GM19395 (cell line): ENCODE results near the gene RPF1.
"Not testable (repeated sequence)": the region's sequence is repeated elsewhere in the genome, so short reads cannot be mapped to it uniquely, and the experiment has no call there.

Source experiments
- ATAC-seq: cut with Tn5 transposase; IDR thresholded peaks from one replicate; pipeline ENCODE4 v1.9.1; 2021; ENCODE audit warnings: mild to moderate bottlenecking, moderate library complexity; ENCODE audit not compliant: unreplicated experiment

The RPF1 gene, protein sequence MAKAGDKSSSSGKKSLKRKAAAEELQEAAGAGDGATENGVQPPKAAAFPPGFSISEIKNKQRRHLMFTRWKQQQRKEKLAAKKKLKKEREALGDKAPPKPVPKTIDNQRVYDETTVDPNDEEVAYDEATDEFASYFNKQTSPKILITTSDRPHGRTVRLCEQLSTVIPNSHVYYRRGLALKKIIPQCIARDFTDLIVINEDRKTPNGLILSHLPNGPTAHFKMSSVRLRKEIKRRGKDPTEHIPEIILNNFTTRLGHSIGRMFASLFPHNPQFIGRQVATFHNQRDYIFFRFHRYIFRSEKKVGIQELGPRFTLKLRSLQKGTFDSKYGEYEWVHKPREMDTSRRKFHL

DNA sequence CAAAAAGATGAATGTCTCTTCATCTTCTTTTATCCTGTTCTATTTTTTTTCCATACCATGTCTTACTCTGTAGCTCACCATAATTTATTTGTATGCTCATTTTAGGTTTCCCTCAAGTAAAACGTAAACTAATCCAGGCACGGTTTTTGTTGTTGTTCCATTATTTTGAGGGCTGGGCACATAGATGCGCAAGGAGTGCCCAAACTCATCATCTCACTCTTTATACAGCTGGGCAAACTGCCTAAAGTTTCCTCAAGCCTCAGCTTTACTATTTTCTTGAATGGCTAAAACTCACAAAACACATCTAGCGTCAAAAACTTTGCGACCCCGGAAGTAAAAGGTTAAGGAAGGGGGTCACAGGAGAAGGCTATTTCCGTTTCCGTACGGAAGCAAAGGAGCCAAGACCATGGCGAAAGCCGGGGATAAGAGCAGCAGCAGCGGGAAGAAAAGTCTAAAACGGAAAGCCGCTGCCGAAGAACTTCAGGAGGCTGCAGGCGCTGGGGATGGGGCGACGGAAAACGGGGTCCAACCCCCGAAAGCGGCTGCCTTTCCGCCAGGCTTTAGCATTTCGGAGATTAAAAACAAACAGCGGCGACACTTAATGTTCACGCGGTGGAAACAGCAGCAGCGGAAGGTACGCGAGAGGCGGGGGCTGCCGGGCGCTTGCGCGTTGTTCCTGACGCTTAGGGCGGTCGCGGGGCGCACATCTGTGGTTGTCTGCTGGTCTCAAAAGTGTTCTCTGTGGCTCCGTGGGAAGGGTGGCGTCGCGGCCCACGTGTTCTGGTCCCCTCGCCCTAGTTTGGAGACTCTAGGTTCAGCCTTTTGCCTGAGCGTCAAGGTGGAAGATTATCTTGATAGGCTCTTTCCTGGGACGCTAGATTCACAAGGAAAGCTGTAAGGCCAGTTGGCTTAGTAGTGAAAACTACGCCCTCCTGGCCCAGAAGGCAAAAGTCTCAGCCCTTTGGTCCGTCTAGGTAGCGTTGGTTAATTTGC lies at the start of gene RPF1:
Gene RPF1, plus strand, starts transcription at position 391 of the 993 bp plus-strand sequence. Its CDS starts 16 bp downstream, at position 407.
- ATAC-seq, result peak; percentile 98

DNA sequence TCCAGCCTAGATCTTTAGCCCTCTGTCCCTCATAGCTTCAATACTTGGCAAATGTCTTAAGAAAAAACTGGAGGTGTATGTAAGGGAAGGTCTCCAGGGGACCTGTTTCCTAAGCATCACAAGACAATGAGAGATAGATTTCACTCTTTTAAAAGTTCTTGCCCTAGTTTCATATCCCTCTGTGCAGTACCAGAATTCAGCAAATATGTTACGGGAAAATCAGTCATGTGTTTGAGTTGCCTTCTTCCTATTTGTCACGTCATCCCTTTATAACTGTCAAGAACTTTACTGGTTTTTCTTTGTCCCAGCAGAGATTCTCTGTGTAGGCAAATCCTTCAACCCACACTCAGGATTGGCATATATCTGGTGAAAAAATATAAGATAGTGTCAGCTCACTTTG lies 48.5 kb upstream of the RPF1 start:
- ATAC-seq, result no peak

DNA sequence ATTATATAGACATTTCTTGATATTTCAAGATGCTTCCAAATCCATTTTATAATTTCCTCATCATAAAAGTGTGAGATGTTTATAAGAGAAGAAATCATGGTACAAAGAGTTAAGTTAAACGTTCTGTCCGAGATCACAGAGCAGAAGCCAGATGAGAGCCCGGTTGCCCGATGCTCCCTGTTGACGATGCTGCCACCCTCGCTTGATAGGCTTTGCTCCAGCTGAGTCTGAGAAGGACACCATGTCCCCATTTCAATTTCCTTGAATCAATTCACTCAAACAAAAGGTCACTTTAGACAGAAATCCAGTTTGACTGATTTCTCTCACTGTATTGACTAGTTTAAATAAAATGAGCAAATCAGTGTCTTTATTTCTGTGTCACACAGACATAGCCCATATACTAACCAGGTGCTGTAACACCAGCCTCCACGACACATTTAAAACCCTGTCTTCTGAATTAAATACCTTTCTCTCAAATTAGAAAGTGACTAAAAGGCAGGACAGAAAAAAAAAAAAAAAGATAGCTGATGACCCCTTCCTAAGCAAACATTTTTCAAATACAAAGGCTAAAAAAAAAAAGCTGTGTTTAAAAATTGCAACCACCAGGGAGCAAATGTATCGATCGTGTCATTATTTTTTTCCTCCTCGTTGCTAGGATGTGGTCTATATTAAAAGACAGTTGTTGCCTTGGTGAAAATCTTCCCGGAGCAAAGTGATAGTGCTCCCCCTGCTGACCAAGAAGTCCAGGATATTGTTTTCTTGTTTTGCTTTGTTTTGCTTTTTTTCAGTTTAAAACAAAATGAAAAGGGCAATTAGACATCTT lies 45.6 kb upstream of the RPF1 start:
- peak; percentile 64 for ATAC-seq

DNA sequence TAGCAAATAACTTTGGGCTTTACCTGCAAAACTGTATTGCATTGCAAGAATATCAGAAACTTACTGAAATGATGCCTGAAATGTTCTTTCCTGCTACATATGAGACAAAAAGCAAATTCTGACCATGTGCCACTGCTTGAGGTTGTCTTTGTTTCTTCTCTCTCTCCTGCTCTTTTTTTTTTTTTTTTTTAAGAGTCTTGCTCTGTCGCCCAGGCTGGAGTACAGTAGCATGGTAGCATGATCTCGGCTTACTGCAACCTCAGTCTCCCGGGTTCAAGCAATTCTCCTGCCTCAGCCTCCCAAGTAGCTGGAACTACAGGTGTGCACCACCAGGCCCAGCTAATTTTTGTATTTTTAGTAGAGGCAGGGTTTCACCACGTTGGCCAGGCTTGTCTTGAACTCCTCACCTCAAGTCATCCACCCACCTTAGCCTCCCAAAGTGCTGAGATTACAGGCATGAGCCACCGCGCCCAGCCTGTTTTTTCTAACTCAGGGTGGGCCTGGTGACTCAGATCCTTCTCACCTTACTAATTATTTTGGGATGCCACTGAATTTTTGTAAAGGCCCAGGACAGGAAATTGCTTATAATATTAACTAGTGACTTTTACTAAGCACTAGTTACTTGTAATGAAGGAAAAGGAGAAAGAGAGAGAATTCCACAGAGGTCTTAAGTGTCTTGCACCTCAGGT lies 44.8 kb upstream of the RPF1 start:
- ATAC-seq, result peak; percentile 3

DNA sequence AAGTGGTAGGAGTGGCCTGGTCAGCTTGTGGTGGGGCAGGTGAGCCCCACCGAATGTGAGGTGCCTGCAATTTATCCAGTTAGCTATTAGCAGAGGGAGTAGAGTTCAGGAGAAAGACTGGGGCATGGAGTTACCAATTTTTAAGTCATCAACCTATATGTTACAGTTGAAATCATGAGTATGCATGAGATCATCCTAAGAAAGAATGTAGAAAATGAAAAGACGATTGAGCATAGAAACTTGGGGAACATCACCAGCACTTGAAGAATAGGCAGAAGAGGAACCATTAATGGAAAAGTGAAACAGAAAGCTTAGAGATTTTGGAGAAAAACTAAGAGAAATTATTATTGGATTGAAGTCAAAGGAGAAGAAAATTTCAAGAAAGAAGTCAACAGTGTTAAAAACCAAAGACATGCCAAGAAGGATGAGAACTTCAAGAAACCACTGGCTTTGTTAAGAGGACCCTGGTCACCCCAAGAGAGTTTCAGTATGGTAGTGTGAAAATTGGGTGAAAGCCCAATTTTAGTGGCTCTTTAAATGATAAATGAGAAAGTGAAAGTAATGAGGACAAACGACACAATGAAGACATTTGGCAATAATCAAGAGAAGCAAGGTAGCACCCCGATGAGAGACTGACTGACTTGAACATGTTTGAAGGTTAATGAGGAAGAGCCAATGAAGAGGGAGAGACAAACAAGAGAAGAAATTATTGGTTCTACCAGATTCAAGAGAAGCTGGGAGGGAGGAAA lies 44.1 kb upstream of the RPF1 start:
- peak; percentile 54 for ATAC-seq

DNA sequence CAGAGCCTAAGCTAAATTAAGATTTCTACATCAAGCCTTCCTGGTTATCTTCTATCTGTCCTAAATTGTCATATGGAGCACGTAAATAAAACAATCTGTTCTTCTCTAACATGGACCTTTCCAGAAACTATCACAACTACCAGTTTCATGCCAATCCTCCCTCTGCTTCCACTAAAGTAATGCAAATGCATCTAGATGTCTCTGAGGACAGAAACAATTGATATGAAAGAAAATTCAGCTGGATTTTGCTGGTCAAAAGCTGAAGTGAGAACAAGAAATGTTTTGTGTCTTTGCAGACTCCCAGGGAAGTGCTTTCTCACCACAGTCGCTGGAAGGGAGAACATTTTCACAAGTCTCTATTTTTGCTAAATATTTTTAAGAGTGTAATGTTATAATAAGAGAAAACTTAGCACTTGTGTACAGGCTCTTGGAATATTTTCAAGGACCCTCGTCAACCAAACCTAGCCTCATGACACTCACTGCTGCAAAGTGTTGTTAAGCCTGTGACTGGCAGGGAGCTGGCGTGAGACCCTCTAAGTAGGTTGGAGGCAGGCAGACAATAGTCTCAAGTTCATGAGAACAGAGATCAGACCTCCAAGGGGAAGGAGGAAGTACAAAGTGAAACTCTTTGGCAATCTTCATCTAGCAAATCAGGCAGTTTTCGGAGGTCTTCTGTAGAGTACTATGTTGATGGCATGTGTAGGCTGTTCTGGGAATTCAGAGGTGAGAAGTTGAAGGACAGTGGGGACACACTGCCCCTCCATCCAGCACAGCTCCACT lies 42.0 kb upstream of the RPF1 start:
- ATAC-seq, result peak; percentile 45

DNA sequence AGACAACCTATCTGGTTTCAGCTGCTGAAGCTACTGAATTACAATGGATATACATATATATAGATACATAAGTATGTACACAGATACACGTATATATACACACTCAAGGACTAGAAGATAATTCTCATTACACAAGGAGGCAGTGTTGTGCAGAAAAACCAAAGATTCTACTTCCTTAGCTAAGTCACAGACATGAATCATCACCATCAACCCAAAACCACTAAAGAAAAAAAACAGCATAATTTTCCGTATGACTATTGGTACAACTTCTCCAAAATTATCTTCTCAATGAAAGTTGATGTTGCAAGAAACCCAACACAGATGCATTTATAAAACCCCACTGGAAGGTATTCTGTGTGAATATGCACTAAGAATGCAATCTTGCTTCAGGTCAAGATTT lies 36.8 kb upstream of the RPF1 start:
- peak; percentile 97 for ATAC-seq

DNA sequence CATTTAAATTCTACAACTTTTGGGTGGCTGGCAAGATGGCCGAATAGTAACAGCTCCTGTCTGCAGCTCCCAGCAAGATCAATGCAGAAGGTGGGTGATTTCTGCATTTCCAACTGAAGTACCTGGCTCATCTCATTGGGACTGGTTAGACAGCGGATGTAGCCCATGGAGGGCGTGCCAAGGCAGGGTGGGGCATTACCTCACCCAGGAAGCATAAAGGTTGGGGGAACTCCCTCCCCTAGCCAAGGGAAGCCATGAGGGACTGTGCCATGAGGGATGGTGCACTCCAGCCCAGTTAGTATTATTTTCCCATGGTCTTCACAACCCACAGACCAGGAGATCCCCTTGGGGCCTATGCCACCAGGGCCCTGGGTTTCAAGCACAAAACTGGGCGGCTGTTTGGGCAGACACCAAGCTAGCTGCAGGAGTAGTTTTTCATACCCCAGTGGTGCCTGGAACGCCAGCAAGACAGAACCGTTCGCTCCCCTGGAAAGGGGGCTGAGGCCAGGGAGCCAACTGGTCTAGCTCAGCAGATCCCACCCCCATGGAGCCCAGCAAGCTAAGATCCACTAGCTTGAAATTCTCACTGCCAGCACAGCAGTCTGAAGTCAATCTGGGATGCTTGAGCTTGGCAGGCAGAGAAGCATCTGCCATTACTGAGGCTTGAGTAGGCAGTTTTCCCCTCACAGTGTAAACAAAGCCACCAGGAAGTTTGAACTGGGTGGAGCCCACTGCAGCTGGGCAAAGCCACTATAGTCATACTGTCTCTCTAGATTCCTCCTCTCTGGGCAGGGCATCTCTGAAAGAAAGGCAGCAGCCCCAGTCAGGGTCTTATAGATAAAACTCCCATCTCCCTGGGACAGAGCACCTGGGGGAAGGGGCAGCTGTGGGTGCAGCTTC lies 36.1 kb upstream of the RPF1 start:
- not testable (repeated sequence) for ATAC-seq

DNA sequence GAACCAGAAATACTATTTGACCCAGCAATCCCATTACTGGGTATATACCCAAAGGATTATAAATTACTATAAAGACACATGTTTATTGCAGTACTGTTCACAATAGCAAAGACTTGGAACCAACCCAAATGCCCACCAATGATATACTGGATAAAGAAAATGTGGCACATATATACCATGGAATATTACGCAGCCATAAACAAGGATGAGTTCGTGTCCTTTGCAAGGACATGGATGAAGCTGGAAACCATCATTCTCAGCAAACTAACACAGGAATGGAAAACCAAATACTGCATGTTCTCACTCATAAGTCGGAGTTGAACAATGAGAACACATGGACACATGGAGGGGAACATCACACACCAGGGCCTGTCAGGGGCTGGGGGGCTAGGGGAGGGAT lies 30.4 kb upstream of the RPF1 start:
- ATAC-seq, result not testable (repeated sequence)

DNA sequence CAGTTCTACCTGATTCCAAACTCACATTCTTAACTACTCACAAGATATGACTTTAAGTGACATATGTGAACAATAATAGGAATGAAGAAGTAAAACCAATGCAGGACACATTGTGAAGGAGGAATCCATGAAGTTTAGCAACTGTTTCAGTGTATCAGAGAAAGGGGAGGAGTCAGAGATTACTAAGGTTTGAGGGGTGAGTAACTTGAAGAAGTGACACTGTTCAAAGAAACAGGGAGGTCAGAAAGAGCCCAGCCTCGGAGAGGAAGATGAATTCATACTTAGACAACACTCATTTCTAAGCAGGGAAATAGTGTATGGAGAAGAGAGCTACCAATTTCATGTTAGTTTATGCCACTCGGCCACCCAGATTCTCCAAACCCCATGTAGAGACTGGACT lies 28.2 kb upstream of the RPF1 start:
- ATAC-seq, result no peak

DNA sequence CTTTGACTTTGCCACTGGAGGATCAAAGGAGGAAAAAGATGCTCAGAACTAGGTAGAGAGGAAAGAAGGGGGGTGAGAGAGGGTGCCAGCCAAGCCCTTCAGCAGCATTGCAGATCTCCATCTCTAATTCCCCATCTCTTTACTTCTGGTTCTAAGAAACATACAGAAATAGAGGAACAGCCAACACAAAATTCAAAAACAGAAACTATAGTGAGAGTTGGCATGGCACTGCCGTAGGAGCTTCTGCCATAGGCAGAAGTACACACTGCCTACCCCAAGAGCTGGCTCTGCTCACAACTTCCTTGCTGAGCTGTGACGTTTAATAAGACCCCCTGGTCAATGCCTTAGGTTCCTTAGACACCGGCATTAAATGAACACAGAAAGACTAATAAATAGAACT lies 26.6 kb upstream of the RPF1 start:
- ATAC-seq, result no peak

DNA sequence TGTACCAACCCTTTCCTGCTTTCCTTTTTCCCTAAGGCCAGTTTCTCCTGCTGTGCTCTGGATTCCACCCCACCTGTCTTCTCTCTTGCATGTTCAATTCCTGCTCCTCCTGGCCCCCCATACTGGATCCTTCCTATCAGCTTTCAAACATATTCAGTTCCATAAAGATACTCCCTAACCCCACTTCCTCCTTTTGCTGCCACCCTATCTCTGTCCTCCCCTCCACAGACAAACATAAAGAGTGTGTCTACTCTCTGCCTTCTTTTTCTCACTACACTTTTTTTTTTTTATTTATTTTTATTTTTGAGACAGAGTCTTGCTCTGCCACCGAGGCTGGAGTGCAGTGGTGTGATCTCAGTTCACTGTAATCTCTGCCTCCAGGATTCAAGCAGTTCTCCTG lies 16.9 kb upstream of the RPF1 start:
- ATAC-seq, result no peak

DNA sequence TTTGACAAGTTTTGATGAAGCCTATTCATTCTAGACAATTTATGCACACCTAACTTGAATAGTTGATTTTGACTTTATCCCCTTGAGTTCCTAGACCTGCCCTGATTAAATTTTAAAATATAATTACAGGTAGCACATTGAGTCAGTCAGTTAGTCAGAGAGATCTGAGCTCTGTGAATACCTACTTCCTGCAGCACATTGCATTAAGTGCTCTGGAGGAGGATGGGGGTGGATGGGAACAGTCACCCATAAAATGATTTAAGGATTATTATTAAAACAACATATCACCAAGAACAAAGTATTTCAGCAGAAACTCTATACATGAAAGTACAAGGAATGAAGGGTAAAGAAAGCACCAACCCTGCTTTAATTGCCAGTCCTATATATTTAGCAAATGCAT lies 11.8 kb upstream of the RPF1 start:
- ATAC-seq, result no peak

DNA sequence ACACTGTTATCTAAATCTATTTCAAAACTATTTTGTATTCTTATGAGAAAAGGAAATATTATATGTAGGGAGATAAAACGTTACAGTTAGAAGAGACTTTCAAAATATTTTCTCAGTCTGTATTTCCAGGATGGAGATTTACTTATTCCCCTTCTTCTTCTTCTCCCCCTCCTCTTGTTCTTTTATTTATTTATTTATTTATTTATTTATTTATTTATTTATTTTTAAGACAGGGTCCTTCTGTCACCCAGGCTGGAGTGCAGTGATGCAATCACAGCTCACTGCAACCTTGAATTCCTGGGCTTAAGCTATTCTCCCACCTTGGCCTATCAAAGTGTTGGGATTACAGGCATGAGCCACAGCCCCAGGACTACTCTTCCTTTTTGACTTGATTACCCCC lies 2.8 kb upstream of the RPF1 start:
- ATAC-seq, result no peak

DNA sequence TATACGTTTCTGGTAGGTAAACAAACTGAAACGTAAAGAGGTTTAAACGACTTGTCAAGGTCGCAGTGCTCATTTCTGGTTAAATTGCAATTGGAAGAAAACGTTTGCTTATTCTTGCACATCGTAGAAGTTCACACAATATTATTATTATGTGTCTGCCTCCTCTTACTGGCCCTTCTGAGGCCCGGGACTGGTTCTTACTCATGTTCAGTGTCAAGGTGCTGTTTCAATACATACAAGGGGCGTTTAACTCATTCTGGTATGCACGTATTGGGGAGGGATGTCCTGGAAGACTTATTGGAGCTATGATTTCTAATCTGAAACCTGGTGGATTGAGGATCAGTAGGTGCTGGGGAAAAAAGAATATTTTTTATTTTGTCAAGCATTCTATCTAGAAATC lies 932 bp downstream of the RPF1 start:
- peak; percentile 17 for ATAC-seq

DNA sequence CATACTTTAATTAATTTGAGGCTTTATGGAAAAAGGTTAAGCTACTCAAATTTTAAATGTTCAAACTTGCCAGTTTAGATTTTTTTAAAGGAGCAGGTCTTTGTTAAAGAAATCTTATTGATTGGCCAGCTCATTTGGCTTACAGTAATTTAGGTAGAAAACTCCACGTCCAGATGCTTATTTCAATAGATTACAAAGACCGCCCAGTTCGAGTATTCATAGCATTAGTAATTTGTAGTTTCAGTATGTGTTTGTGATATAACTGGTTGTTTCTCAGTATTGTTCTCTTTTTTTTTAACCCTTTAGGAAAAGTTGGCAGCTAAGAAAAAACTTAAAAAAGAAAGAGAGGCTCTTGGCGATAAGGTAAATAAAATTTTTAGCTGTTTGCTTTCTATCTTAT lies 1.6 kb downstream of the RPF1 start:
- ATAC-seq, result no peak

DNA sequence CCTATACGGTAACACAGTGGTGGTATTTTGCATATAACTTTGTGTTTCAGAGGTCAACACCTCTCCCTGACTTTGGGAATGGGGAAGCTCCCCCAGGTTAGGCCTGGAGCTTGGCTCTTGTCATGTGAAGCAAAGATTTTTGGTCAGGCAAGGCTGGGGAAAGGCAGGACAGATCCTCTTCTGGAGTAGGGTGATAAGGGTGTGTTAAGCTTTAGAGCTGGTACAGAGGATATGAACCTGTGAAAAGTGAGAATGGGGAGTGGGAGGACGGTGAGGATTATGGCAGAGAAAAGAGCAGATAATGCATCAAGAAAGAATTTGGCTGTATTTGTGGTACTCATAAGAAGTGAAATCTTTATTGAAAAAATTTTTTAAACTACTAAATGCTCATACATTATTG lies 2.3 kb downstream of the RPF1 start:
- no peak for ATAC-seq

DNA sequence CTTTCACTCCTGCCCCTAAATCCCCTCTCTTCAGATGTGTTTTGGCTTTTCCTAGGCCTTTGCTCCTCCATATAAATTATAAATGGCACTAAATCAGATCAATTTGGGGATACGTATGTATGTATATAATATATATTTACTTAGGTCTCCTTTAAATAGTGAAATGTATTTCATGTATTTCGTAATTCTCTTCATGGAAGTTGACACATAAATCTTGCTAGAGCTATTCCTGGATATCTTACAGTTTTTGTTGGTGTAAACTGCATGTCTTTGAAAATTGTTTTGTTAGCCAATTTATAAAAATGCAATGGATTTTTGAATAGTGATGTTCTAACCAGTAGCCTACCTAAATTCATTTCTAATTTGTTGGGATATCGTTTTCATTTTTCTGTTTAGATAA lies 9.0 kb downstream of the RPF1 start:
- ATAC-seq, result no peak
